Endothelial cell of hepatic sinusoid (primary cell): ENCODE results near the gene LTBP1.

ENCODE experiments used
- in situ Hi-C: cut with HindIII; loops from 2 replicates; pipeline ENCODE4 v1.10.0; 2017; ENCODE audit warnings: low sequenced_read_pairs

The LTBP1 gene

GRCh38 chr2:33287507-33288005 lies 340.8 kb downstream of the LTBP1 start:
- in situ Hi-C loops, result no loop called here

GRCh38 chr2:33288011-33288410 lies 341.3 kb downstream of the LTBP1 start:
- in situ Hi-C loops, result no loop called here

GRCh38 chr2:33289961-33290360 lies 343.2 kb downstream of the LTBP1 start:
- in situ Hi-C loops, result no loop called here

- in situ Hi-C loops, result no loop called here
These were observed 344.7 kb downstream of the LTBP1 start for GRCh38 chr2:33291278-33292013.

- in situ Hi-C loops, result no loop called here
These were observed 345.3 kb downstream of the LTBP1 start for GRCh38 chr2:33292063-33292462.

- in situ Hi-C loops, result no loop called here
These were observed 346.3 kb downstream of the LTBP1 start for GRCh38 chr2:33292981-33293595.

- in situ Hi-C loops, result no loop called here
These were observed 351.5 kb downstream of the LTBP1 start for GRCh38 chr2:33298233-33298632.

GRCh38 chr2:33301355-33301754 lies 354.6 kb downstream of the LTBP1 start:
- in situ Hi-C loops, result loop anchor here (5.0 kb wide), 1 partner anchor 46 kb away; no protein-coding TSS in a partner anchor

GRCh38 chr2:33302348-33302747 lies 355.6 kb downstream of the LTBP1 start:
- in situ Hi-C loops, result loop anchor here (5.0 kb wide), 1 partner anchor 45 kb away; no protein-coding TSS in a partner anchor

GRCh38 chr2:33304032-33304864 lies 357.5 kb downstream of the LTBP1 start:
- in situ Hi-C loops, result loop anchor here (5.0 kb wide), 1 partner anchor 43 kb away; no protein-coding TSS in a partner anchor

GRCh38 chr2:33307659-33308270 lies 361.0 kb downstream of the LTBP1 start:
- in situ Hi-C loops, result no loop called here

GRCh38 chr2:33312355-33312754 lies 365.6 kb downstream of the LTBP1 start:
- in situ Hi-C loops, result no loop called here

- in situ Hi-C loops, result no loop called here
These were observed 366.3 kb downstream of the LTBP1 start for GRCh38 chr2:33313039-33313438.

GRCh38 chr2:33314541-33314940 lies 367.8 kb downstream of the LTBP1 start:
- in situ Hi-C loops, result no loop called here

GRCh38 chr2:33316328-33316727 lies 369.6 kb downstream of the LTBP1 start:
- in situ Hi-C loops, result no loop called here

GRCh38 chr2:33317369-33318007 lies 370.7 kb downstream of the LTBP1 start:
- in situ Hi-C loops, result no loop called here

GRCh38 chr2:33318456-33318855 lies 371.7 kb downstream of the LTBP1 start:
- in situ Hi-C loops, result no loop called here

GRCh38 chr2:33320573-33320972 lies 373.8 kb downstream of the LTBP1 start:
- in situ Hi-C loops, result no loop called here

- in situ Hi-C loops, result no loop called here
These were observed 374.6 kb downstream of the LTBP1 start for GRCh38 chr2:33321236-33321771.

GRCh38 chr2:33321876-33322483 lies 375.2 kb downstream of the LTBP1 start:
- in situ Hi-C loops, result no loop called here
